Measurements from ENCODE around the gene GAREM2. TPM values are rescaled to one million over a fixed set of nuclear protein-coding genes. Genes with fewer than 3 reads are reported as not detected.
A peak's percentile ranks its signal among the peaks of the same experiment; 100 is the strongest.

GAREM2 gene
- total RNA-seq, 1 experiment from 2014 or later: 1.8 TPM

DNA sequence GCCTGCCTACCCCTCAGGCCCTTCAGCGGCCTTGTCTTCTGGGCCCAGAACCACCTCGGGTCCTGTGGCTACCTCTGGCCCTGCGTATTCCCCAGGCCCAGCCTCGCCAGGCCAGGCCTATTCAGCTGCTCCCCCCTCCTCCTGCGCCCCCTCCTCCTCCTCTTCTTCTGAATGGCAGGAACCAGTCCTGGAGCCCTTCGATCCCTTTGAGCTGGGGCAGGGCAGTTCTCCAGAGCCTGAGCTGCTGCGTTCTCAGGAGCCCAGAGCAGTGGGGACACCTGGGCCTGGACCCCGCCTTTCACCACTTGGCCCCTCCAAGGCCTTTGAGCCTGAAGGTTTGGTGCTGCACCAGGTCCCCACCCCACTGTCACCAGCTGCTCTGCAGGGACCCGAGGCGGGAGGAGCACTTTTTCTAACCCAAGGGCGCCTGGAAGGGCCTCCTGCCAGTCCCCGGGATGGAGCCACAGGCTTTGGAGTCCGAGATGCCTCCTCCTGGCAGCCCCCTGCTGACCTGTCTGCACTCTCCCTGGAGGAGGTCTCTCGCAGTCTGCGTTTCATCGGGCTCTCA lies 14.7 kb downstream of the GAREM2 start:
- no peak for DNase-seq (ENCODE audit: low read depth)

DNA sequence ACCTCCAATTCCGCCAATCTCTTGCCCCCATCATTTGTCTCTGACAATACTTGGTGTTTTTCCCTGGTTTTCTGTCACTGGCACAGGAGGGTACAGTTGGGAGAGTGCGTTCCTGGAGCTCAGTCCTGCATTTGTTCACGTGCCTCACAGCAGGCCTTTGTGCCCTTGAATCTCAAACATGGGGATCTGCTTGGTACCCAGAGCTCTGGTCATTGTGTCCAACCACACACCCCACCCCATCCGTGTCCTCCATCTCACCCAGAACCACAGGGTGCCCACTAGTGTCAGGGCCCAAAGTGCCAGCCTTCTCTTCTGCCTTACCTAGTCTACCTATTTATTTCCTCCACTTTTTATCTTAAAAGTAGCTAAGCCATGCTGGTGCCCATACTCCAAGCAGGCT lies 16.2 kb downstream of the GAREM2 start:
- no peak for DNase-seq (ENCODE audit: low read depth)

DNA sequence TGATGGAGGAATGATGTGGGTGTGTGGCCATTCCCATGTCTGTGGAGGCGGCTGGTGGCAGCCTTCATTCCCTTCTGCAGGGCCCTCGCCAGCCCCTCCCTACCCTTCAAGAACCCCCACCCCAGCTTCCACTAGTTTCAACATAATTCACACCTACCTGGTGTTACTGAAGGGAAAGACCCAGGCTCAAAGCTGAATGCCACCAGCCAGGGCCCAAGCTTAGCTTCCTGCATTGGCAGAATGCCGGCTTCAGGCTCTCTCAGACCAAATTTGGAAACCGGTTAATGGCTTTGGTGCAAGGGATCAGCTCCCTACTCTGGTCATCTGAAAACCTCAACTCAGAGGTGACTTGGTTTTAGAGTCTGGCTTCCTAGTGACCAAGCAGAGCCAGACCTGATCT lies 16.9 kb downstream of the GAREM2 start:
- no peak for DNase-seq (ENCODE audit: low read depth)

DNA sequence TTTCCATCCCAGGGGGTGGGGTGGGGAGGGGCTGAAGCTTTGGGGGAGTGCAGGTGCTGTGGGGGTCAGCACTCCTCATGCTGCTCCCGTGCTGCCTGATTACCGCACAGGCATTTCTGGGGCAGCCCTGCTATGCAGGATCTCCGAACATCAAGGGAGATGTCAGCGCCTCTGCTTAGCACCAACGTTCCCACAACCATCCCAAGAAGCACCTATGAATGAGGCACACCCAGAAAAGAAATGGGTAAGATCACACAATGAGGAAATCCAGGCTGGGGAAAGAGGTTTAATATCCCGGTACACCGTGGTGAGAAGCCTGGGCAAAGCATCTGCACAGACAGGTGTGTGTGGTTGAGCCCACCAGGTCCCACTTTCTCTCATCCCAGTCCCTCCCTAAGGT lies 17.5 kb downstream of the GAREM2 start:
- no peak for DNase-seq (ENCODE audit: low read depth)

DNA sequence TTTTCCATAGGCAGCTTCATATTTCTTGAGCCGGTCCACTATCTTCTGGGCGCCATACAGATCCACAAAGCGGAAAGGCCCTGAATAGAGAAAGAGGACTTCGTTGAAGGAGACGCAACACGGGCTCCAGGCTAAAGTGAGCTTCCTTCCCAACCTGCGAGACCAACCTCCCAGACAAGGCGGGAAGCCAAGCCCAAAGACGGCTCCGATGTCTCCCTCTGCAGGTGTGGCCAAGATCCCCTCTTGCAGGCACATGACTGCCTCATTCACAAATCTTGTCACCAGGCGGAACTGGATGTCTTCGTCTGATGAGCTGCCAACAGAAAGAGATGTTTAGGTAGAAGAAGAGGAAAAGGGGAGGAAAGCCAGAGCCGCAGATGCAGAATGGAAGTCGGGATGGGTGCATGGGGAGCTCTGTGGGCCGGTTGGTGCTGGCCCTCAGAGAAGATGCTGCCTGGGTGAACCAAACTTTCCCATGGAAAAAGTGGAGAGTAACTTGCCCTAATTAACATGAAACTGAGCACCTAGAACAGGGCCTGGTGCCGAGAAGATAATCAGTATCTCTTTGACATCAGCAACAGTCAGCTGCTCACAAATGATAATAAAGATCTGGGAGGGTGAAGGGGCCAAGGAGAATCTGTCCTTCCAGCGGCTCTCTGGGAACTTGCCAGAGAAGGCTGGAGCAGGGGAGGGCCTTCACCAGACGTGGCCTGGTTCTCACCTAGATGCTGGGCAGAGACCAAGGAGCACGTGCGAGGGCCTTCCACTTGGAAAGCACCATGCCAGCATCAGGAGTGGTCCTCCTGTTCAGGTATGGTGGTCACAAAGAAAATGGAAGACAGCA lies 18.6 kb downstream of the GAREM2 start:
- DNase-seq (ENCODE audit: low read depth): no peak

DNA sequence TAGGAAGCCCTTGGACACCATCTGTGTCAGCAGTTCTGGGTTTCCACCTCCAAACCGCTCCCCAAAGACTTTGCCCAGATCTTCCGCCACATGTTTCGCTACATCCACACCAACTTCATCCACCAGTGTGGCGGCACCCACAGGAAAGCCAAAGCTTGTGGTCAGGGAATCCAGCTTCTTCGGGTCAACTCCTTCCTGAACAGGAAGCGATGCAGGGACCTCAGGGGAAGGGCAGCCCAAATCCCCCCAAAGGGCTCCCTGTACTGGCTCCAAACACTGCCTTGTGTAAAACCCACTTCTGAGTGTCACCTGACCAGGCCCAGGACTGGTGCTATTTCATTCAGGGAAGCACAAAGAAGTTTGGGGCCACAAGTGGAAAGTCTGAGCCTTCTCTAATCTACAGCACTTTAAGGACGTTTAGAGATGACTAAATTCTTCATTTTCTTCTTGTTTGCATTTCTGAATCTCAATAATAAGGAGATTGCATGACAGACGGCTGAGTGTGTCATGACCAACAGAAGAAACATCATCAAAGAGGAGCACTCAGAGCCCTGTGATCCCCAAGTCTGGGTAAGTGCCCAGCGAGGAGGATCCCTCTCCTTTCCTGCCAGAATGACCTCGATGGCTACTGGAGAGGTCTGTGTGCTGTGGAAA lies 20.8 kb downstream of the GAREM2 start:
- no peak for DNase-seq (ENCODE audit: low read depth)

DNA sequence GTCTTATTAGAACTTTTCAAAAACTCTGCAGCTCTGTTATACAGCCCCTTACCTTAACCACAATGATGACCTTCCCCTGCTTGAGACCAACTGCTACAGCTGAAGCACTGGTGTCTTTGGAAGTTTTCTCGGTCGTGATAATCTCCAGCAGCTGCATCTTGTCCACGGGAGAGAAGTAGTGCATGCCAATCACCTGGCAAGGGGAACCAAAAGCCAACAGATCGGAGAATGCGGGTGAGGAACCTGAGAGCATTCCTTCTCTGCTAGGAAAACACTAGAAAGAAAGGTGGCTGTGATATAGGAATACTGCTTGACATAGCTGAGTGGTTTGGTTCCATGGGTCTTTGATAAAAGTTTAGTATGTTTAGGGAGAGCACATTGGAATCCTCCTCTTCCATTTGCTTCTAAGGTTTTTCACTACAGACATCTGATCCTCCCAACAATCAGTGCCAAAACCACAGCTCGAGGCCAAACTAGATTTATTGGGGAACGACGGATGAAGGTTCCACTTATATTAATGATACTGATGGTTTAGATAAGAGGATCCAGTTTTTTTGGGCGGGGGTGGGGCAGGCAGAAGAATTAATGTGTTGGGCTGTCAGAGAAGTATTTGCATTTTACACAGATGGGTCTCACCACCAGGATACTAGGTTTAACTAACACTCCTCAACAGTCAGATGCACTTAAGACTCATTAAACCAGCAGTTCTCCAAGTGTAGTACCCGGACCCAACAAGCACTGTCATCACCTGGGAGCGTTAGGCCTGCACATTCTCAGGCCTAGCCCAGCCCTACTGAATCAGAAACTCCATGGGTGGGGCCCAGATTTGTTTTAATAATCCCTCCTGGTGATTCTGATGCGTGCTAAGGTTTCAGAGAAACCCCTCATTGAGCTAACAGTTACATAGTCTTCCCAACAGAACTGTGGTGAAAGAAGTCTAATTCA lies 22.4 kb downstream of the GAREM2 start:
- DNase-seq (ENCODE audit: low read depth): no peak

DNA sequence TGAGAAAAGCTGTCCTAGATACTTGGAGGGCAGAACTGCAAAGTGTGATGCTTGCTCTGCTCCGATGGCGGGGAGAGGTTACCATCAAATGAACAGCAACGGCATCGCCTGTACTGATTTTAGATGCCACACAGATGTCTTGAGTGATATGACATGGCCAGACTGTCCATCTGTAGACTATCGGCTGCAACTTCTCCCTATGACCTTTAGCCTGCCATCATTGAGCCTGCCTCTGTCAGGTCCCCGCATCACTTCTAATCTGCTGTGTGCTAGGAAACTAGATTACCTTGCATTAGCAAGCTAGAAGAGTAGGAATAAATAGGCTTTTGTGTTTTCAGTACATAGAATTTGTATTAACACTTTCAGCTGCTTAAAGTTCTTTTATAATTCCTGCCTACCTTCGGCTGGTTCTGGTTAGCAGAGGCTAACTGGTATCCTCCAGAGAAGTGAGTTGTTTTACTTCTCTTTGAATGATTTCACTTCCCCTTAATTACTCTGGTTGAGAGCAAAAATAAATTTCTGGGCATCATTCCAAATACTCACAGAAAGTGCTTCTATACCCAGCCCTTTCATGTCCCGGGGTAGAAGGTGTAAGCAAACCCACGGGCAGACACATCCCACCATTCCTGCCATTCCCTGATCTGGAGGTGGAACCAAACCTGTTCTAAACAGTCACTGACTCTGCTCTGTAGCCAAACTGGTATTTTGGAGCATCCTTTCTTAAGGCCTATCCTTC lies 24.0 kb downstream of the GAREM2 start:
- peak; percentile 14 for DNase-seq (ENCODE audit: low read depth)

DNA sequence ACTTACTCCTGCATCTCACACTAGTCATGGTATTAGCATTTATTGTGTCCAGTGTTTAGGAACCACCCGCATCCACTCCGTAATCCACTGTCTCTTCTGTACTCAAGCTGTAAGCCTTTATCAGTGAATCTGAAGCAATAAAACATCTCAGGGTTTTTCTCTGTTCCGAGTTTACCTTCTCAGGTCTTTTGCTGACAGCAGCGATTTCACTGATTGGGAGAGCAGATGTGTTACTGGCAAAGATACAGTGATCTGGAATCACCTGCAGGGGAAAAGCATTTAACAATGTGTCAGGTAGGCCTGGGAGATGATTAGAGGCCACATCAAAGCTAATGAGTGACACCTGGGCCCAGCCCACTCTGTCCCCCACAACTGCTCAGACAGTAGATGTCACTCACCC lies 24.6 kb downstream of the GAREM2 start:
- no peak for DNase-seq (ENCODE audit: low read depth)

DNA sequence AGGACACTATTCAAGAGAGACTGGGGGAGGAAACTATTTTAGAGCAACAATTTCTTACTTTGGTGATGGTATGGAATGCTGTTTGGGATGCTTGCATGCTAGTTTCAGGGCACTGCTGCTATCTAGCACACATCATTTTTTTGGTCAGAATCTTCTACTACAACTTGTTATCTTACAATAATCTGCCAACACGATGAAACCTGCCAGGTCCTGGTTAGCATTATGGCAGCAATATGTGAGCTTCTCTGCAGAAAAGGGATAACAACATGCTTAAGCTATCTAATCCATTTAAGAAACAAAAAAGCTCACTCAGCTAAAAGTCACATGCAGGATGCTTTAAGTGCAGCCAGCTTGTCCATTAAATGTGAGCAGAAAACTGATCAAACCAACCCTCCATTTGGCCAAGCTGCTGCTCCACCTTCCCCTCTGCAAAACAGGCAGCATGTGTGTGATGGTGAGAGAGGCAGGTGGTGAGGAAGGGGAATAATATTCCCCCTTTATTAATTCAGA lies 30.1 kb downstream of the GAREM2 start:
- no peak for DNase-seq (ENCODE audit: low read depth)

DNA sequence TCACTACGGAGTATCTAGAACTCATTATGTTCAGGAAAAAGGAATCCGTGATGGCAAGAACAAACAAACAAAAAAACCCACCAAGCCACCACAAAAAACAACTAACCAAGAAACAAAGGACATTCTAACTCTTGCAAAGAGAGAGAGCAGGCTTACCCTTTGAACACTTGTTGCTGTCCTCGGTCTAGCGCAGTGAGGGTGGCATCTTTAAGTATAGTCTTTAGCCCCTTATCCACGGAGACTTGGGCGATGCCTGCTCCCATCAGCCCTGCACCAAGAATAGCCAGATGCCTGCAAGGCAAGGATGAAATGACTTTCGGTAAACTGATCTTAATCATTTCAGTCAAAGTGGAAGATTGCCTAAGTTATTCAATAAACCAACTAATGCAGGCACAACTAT lies 31.0 kb downstream of the GAREM2 start:
- DNase-seq (ENCODE audit: low read depth): no peak

DNA sequence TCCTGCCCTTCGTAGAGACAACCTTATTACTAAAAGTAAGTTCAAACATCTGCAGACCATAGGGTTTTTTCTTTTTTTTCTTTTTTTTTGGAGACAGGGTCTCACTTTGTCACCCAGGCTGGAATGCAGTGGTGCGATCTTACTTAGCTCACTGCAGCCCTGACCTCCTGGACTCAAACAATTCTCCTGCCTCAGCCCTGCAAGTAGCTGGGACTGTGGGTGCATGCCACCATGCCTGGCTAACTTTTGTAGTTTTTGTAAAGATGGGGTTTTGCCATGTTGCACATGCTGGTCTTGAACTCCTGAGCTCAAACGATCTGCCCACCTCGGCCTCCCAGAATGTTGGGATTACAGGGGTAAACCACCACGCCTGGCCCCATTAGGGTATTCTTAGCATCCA lies 39.1 kb downstream of the GAREM2 start:
- DNase-seq (ENCODE audit: low read depth): no peak

DNA sequence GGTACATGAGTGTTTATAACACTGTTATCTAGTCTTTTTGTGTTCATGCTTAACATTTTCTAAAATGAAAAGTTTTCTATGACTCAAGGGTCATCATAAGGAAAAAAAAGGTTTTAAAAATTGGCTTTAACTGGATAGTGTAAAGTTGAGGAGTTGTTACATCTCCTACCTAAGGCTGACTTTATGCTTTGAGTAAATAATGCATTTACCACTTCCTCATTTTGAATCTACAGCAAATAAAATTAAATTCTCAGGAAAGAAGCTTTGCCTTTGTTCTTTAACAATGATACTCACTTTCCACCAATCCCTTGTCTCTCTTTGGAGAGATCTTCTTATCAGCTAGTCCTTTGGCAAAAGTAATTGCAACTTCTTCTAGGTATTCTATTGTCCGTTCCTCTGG lies 41.9 kb downstream of the GAREM2 start:
- no peak for DNase-seq (ENCODE audit: low read depth)

DNA sequence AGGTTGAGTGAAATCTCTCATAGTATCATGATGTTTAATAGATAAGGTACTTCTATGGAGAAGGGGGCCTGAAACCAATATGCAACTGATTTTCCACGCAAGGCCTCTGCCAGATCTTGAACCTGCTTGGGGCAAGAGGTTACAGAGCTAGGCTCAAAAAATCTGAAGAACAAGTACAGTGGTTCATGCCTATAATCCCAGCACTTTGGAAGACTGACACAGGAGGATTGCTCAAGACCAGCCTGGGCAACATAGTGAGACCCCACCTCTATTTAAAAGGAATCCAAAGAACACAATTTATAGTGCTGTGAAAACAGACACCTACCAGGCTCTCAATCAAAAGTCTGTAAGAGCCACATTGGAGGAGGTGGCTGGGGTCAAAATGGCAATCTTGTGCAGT lies 42.9 kb downstream of the GAREM2 start:
- no peak for DNase-seq (ENCODE audit: low read depth)

DNA sequence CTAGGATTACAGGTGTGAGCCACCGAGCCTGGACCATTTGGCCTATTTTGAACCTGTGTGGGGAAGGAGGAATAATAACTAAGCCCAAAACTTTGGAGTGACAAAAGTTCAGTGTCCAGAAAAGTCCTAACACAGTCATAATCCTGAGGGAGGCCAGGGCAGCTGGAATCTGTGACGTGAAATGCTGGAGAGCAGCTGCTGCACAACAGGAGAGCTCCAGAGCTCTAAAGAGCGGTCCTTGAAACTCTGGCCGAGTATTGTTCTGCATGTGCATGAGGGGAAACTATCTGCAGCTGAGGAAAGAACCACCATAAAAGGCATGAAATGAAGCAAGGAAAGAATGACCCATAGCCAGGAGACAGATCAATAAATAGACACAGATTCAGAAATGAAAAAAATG lies 43.7 kb downstream of the GAREM2 start:
- DNase-seq (ENCODE audit: low read depth): no peak

DNA sequence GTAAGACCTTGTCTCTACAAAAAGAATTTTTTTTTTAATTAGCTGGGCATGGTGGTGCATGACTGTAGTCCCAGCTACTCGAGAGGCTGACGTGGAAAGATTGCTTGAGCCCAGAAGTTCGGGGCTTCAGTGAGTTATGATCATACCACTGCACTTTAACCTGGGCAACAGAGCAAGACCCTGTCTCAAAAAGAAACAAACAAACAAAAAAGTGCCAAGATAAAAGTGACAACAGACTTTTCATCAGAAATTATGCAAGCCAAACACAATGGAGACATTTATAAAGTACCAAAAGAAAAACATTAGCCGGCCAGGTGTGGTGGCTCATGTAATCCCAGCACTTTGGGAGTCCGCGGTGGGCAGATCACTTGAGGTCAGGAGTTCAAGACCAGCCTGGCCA lies 44.8 kb downstream of the GAREM2 start:
- no peak for DNase-seq (ENCODE audit: low read depth)

DNA sequence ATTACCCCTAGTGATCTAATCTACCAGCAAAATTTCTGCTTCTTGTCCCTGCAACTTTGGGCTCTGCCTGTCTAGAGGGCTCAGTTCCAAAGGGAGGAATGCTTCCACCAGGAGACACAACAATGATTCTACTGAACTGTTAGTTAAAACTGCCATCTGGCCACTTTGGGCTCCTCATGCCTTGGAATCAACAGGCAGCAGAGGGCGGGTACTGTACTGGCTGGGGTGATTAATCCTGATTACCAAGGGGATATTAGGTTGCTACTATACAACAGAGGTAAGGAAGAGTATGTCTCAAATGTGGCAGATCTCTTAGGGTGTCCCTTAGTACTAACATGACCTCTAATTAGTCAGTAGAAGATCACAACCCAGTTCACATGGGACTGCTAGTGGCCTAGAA lies 50.1 kb downstream of the GAREM2 start:
- DNase-seq (ENCODE audit: low read depth): no peak

DNA sequence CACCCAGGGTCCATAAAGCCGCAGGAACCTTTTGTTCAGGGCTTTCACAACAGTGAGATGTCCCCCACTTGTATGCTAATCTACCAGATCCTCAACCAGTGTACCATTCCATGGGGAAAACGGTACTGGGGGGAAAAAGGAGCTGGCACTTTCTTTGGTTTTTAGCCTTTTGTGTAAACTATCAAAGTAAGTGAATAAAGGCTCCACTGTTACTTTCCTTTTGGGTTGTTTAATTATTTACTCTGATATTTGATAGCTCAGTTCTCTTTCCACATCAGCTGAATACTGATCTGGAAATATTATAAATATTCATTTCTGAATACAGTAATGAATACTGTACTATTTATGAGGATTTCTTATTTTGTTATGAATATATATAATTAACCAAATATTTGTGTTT lies 51.2 kb downstream of the GAREM2 start:
- DNase-seq (ENCODE audit: low read depth): no peak

DNA sequence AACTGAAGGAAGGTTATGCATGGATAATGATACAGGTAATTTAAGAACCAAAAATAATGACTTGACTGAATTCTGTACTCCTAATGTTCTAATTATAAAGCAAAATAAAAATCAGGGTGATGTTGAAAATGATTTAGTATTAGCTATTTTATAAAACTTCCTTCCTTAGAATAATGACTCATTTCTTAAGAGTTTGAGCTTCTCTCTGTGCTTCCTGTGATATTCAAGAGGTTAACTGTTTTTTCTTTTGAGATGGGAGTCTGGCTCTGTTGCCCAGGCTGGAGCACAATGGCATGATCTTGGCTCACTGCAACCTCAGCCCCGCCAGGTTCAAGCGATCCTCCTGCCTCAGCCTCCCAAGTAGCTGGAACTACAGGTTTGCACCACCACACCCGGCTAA lies 56.7 kb downstream of the GAREM2 start:
- no peak for DNase-seq (ENCODE audit: low read depth)

DNA sequence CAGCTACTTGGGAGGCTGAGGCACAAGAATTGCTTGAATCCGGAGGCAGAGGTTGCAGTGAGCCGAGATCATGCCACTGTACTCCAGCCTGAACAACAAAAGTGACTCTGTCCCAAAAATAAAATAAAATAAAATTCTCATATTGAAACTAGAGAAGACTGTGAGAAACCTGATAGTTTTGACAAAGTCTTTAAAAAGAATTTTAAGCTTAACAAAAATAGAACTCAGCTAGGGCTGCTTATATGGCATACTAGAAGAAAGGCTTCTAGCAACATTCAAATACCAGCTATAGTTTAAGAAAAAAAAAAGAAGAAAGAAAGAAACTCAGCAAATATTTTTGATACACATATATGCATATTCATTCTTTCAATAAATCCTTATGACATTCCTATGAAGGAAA lies 57.9 kb downstream of the GAREM2 start:
- no peak for DNase-seq (ENCODE audit: low read depth)

DNA sequence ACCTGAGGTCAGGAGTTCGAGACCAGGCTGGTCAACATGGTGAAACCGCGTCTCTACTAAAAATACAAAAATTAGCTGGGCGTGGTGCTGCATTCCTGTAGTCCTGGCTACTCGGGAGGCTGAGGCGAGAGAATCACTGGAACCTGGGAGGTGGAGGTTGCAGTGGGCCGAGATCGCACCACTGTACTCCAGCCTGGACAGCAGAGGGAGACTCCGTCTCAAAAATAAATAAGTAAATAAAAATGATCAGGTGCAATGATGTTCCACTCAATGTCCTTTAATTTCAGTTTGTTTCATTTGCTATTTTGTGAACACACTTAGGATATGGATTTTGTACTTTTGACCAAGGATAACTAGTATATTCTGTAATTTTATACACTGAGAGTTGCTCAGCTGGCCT lies 62.2 kb downstream of the GAREM2 start:
- DNase-seq (ENCODE audit: low read depth): peak; percentile 5

Measured in RPMI7951 (cell line).